Testis (tissue), 3 donors: ENCODE data around the gene DNAAF2. TPM values are rescaled to one million over a fixed set of nuclear protein-coding genes. Genes with fewer than 3 reads are reported as not detected.

ENCODE experiments used
- DNase-seq: peaks from one replicate; pipeline ENCODE4 v3.0.0-alpha.2; 2019
- H3K27ac ChIP-seq, 2 donors: fragments of 200-600 bp; sonication (generic); one replicate each; pipeline ENCODE4 v1.5.1; 2019
- H3K27me3 ChIP-seq: fragments of 200-600 bp; sonication (generic); one replicate; pipeline ENCODE4 v1.5.1; 2019
- H3K36me3 ChIP-seq: fragments of 200-600 bp; sonication (generic); one replicate; pipeline ENCODE4 v1.5.1; 2017; ENCODE audit warnings: low read depth; ENCODE audit errors: missing control alignments
- H3K4me1 ChIP-seq: fragments of 200-600 bp; sonication (generic); one replicate; pipeline ENCODE4 v1.5.1; 2019
- H3K4me3 ChIP-seq, 2 donors: fragments of 200-600 bp; sonication (generic); one replicate each; pipeline ENCODE4 v1.5.1; 2017 to 2019
- H3K9me3 ChIP-seq: fragments of 200-600 bp; sonication (generic); one replicate; pipeline ENCODE4 v1.5.1; 2017
- POLR2A ChIP-seq: fragments of 450-650 bp; IDR thresholded peaks from one replicate; pipeline ENCODE4 v1.6.1; 2017; ENCODE audit warnings: antibody characterized with exemption, mild to moderate bottlenecking, moderate library complexity
- WGBS, 2 donors: methylation state at CpG; one replicate each; pipeline ENCODE4 v1.1.5; 2018; 5-methylcytosine and 5-hydroxymethylcytosine counted together
- intact Hi-C: fragments of 100-400 bp; cut with DNase I; formaldehyde crosslinking; loops from one replicate; pipeline ENCODE4 v1.15.1; 2023; ENCODE audit warnings: low total_unique reads
- polyA plus RNA-seq: library from polyadenylated mRNA; stranded (reverse); fragments of 350-450 nt; fragmentation: Illumina TruSeq; extraction: RNeasy Lipid Tissue Mini Kit (QIAGEN cat#74804); gene quantifications from one replicate; pipeline ENCODE4 v1.2.3, GENCODE V29; 2014; ENCODE audit warnings: low read depth, low replicate concordance; ENCODE audit not compliant: insufficient read depth
- total RNA-seq, 2 donors: library from RNA; depleted of rRNA; stranded (reverse); fragments of >200 nt; gene quantifications; one replicate each; pipeline ENCODE4 v1.2.3, GENCODE V29; 2016
- TF ChIP-seq, protein P1 (sequence below), 3 experiments: fragments of 450-650 bp in 2 of 3; fragments of 200-600 bp in 1 of 3; sonication (generic) in 1 of 3; IDR thresholded peaks; one replicate each; pipeline ENCODE4 v1.5.1; 2016 to 2019; ENCODE audit warnings: antibody characterized with exemption in 3 of 3, mild to moderate bottlenecking in 2 of 3, moderate library complexity in 1 of 3

The DNAAF2 gene
- total and polyA plus RNA-seq, 3 donors from 2014 or later = 12.7 to 18.2 (median 15.3) TPM

DNA sequence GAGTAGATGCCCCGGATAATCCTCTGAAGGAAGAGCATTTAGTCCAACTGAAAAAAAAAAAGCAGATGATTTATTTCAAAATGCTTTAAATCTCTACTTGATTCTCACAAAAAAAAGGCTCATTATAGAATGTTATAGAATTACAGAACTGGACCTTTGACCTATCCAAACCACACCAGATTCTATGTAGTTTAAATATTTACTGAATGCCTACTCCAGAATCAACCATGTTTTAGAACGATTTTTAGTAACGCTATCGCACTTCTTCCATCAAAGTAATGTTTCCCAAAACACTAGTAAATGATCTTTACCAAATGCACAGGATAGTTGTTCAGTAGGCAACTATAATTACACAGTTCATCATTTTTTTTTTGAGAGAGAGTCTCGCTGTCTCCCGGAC, 51.4 kb downstream of the DNAAF2 start:
- no peaks in the 10 kb centered on the region for H3K36me3 ChIP-seq
- H3K27ac ChIP-seq = no peak overlapping the region
- TF ChIP-seq POLR2A = no peak
- TF ChIP-seq, protein P1, sequence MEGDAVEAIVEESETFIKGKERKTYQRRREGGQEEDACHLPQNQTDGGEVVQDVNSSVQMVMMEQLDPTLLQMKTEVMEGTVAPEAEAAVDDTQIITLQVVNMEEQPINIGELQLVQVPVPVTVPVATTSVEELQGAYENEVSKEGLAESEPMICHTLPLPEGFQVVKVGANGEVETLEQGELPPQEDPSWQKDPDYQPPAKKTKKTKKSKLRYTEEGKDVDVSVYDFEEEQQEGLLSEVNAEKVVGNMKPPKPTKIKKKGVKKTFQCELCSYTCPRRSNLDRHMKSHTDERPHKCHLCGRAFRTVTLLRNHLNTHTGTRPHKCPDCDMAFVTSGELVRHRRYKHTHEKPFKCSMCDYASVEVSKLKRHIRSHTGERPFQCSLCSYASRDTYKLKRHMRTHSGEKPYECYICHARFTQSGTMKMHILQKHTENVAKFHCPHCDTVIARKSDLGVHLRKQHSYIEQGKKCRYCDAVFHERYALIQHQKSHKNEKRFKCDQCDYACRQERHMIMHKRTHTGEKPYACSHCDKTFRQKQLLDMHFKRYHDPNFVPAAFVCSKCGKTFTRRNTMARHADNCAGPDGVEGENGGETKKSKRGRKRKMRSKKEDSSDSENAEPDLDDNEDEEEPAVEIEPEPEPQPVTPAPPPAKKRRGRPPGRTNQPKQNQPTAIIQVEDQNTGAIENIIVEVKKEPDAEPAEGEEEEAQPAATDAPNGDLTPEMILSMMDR (IDR thresholded peaks at IDR 0.05) = no peak
- WGBS, 2 donors = 70 to 80% methylated on average over 6 of the region's 6 CpGs
- H3K4me3 ChIP-seq = no peak overlapping the region
- H3K4me1 ChIP-seq = peaks cover 10% of the 10 kb centered on the region
- intact Hi-C loops = no loop called here
- DNase-seq = no peak
- H3K27me3 ChIP-seq = no peaks in the 10 kb centered on the region
- no peaks in the 10 kb centered on the region for H3K9me3 ChIP-seq

DNA sequence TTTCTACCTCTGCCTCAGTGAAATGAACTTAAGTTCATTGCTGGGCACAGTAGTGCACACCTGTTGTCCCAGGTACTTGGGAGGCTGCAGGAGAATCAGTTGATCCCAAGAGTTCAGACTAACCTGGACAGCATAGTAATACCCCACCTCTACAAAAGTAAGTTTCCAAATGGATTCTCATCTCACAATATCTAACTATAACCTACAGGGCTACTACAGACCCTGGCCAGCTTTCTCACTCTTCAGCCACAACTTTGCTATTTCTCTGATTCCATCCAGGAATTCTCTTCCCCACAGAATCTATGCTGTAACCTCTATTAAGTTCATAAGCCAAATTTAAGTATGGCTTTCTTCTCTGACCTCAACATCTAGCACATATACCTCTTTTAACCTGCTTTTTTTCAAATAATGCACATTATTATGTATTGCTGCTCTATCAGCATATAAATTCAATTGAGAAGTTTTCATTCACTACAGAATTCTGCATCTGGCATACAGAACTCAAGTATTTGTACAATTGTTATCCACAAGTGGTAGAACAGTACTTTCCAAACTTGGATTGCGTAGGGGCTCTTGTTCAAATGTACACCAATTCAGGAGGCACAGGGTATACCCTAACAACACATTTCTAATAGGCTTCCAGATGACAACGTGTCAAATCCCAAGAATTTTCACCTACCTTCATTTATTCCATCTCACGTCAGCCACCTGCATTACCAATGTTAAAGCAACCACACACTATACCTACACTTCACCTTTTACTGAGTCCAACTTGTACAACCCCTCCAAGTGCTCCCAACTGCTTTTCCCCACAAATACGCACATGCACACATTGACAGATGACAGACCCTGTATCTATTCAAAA, 52.7 kb downstream of the DNAAF2 start:
- H3K27me3 ChIP-seq = no peaks in the 10 kb centered on the region
- no peak for DNase-seq
- H3K4me3 ChIP-seq = no peak overlapping the region
- intact Hi-C loops = no loop called here
- 85 to 86% methylated on average over 4 of the region's 4 CpGs for WGBS, 2 donors
- TF ChIP-seq POLR2A = no peak
- TF ChIP-seq, protein P1 (IDR thresholded peaks at IDR 0.05) = no peak
- H3K4me1 ChIP-seq = peaks cover 10% of the 10 kb centered on the region
- H3K36me3 ChIP-seq = no peaks in the 10 kb centered on the region
- no peaks in the 10 kb centered on the region for H3K9me3 ChIP-seq
- no peak overlapping the region for H3K27ac ChIP-seq

GRCh38 chr14:49581209-49582112, 53.6 kb downstream of the DNAAF2 start:
- H3K36me3 ChIP-seq = no peaks in the 10 kb centered on the region
- DNase-seq = no peak
- peaks cover 10% of the 10 kb centered on the region for H3K4me1 ChIP-seq
- intact Hi-C loops = no loop called here
- no peaks in the 10 kb centered on the region for H3K27me3 ChIP-seq
- TF ChIP-seq, protein P1 (IDR thresholded peaks at IDR 0.05) = no peak
- no peak for TF ChIP-seq POLR2A
- H3K9me3 ChIP-seq = no peaks in the 10 kb centered on the region
- no peak overlapping the region for H3K4me3 ChIP-seq
- H3K27ac ChIP-seq = no peak overlapping the region
- WGBS, 2 donors = 68 to 75% methylated on average over 9 of the region's 9 CpGs

GRCh38 chr14:49579841-49580240, 55.2 kb downstream of the DNAAF2 start:
- DNase-seq = no peak
- Histone ChIP-seq H3K9me3 (no peaks in the 10 kb centered on the region), H3K27ac (no peak overlapping the region), H3K36me3 (no peaks in the 10 kb centered on the region), H3K4me3 (no peak overlapping the region), H3K27me3 (no peaks in the 10 kb centered on the region), H3K4me1 (peaks cover 10% of the 10 kb centered on the region)
- TF ChIP-seq, protein P1 (IDR thresholded peaks at IDR 0.05) = no peak
- no peak for TF ChIP-seq POLR2A
- WGBS, 2 donors = 76 to 79% methylated on average over 2 of the region's 2 CpGs
- intact Hi-C loops = no loop called here
